Pons (tissue), 1 donor: ENCODE results near the gene SPAAR.
"Not testable (repeated sequence)": the region's sequence is repeated elsewhere in the genome, so short reads cannot be mapped to it uniquely, and the experiment has no call there.

ENCODE experiments used
- DNase-seq: peaks from one replicate; pipeline ENCODE4 v3.0.0-alpha.2; 2016; ENCODE audit warnings: low spot score

SPAAR gene

GRCh38 chr9:35923598-35923926, 14.3 kb downstream of the SPAAR start:
- DNase-seq, result no peak

- peak; percentile 25 for DNase-seq
Measured at GRCh38 chr9:35923927-35924763, 14.9 kb downstream of the SPAAR start.

- DNase-seq, result no peak
Measured at GRCh38 chr9:35928591-35929452, 19.5 kb downstream of the SPAAR start.

- no peak for DNase-seq
Measured at GRCh38 chr9:35929453-35929718, 20.1 kb downstream of the SPAAR start.

GRCh38 chr9:35930521-35930920, 21.2 kb downstream of the SPAAR start:
- DNase-seq, result no peak

- DNase-seq, result no peak
Measured at GRCh38 chr9:35930989-35931388, 21.7 kb downstream of the SPAAR start.

- no peak for DNase-seq
Measured at GRCh38 chr9:35932735-35933134, 23.4 kb downstream of the SPAAR start.

GRCh38 chr9:35933550-35934067, 24.3 kb downstream of the SPAAR start:
- DNase-seq, result no peak

- not testable (repeated sequence) for DNase-seq
Measured at GRCh38 chr9:35934069-35934468, 24.8 kb downstream of the SPAAR start.

- no peak for DNase-seq
Measured at GRCh38 chr9:35935261-35935660, 26.0 kb downstream of the SPAAR start.

GRCh38 chr9:35935755-35936509, 26.6 kb downstream of the SPAAR start:
- DNase-seq, result no peak

GRCh38 chr9:35937227-35937626, 27.9 kb downstream of the SPAAR start:
- DNase-seq, result no peak

- no peak for DNase-seq
Measured at GRCh38 chr9:35938474-35939356, 29.4 kb downstream of the SPAAR start.

- no peak for DNase-seq
Measured at GRCh38 chr9:35939679-35940250, 30.5 kb downstream of the SPAAR start.

- no peak for DNase-seq
Measured at GRCh38 chr9:35940458-35941407, 31.4 kb downstream of the SPAAR start.

- no peak for DNase-seq
Measured at GRCh38 chr9:35942286-35942685, 33.0 kb downstream of the SPAAR start.

- DNase-seq, result no peak
Measured at GRCh38 chr9:35944173-35944572, 34.9 kb downstream of the SPAAR start.

- no peak for DNase-seq
Measured at GRCh38 chr9:35944841-35945240, 35.6 kb downstream of the SPAAR start.

- DNase-seq, result peak; percentile 74
Measured at GRCh38 chr9:35945341-35946018, 36.2 kb downstream of the SPAAR start.
